Endothelial cell (in vitro differentiated cells): ENCODE results near the gene UMOD. TPM values are rescaled to one million over a fixed set of nuclear protein-coding genes. Genes with fewer than 3 reads are reported as not detected.

ENCODE experiments used
- DNase-seq: peaks from one replicate; pipeline ENCODE4 v3.0.0; 2021; ENCODE audit warnings: low spot score
- H3K27ac Mint-ChIP-seq: one replicate; pipeline ENCODE4 v1.8.0; 2021; ENCODE audit warnings: mixed read lengths, inconsistent platforms; ENCODE audit not compliant: unreplicated experiment
- H3K27me3 Mint-ChIP-seq: one replicate; pipeline ENCODE4 v1.8.0; 2021; ENCODE audit warnings: mild to moderate bottlenecking, moderate library complexity, mixed read lengths, inconsistent platforms; ENCODE audit not compliant: unreplicated experiment
- H3K36me3 Mint-ChIP-seq: one replicate; pipeline ENCODE4 v1.8.0; 2021; ENCODE audit warnings: mild to moderate bottlenecking, low read depth, mixed read lengths, inconsistent platforms; ENCODE audit not compliant: unreplicated experiment
- H3K4me1 Mint-ChIP-seq: one replicate; pipeline ENCODE4 v1.8.0; 2021; ENCODE audit warnings: mild to moderate bottlenecking, mixed read lengths, inconsistent platforms; ENCODE audit not compliant: unreplicated experiment
- H3K4me3 Mint-ChIP-seq: one replicate; pipeline ENCODE4 v1.8.0; 2021; ENCODE audit warnings: mild to moderate bottlenecking, mixed read lengths, inconsistent platforms; ENCODE audit not compliant: unreplicated experiment
- H3K9me3 Mint-ChIP-seq: one replicate; pipeline ENCODE4 v1.8.0; 2021; ENCODE audit warnings: mixed read lengths, inconsistent platforms; ENCODE audit not compliant: unreplicated experiment
- CTCF ChIP-seq: fragments of 200-600 bp; sonication (generic); IDR thresholded peaks from one replicate; pipeline ENCODE4 v1.5.0; 2021; ENCODE audit warnings: antibody characterized with exemption; ENCODE audit not compliant: unreplicated experiment
- long read RNA-seq: library from polyadenylated mRNA; unstranded; transcript quantifications from one replicate; pipeline ENCODE4 v2.0.0, GENCODE V29; 2020; ENCODE audit not compliant: unreplicated experiment
- total RNA-seq: library from RNA; stranded (reverse); fragmentation: NEBNext Ultra II Directional; extraction: Animal tissue kit (Norgen Biotek cat#: 25700); gene quantifications from one replicate; pipeline ENCODE4 v1.2.1, GENCODE V29; 2021; ENCODE audit not compliant: unreplicated experiment

UMOD gene
- total RNA-seq: not detected
- long read RNA-seq: 0 reads

- no peak within 1 kb of the TSS for H3K27ac Mint-ChIP-seq
- no peak for TF ChIP-seq CTCF
- H3K4me3 Mint-ChIP-seq: no peak within 1 kb of the TSS
- peaks cover 6% of the 10 kb centered on the region for H3K36me3 Mint-ChIP-seq
- no peaks in the 10 kb centered on the region for H3K9me3 Mint-ChIP-seq
- DNase-seq: no peak
- H3K4me1 Mint-ChIP-seq: peaks cover 7% of the 10 kb centered on the region
- no peaks in the 10 kb centered on the region for H3K27me3 Mint-ChIP-seq
Observed at GRCh38 chr16:20352615-20353014, at the start of gene UMOD. TSS of gene UMOD (minus strand) at chr16:20352715. CDS start at chr16:20350737, 1,978 bp downstream.

GRCh38 chr16:20401475-20402016 is 49.0 kb upstream of the UMOD start:
- no peak overlapping the region for H3K4me3 Mint-ChIP-seq
- no peak for DNase-seq
- TF ChIP-seq CTCF: no peak

GRCh38 chr16:20401066-20401465 is 48.6 kb upstream of the UMOD start:
- no peak overlapping the region for H3K27ac Mint-ChIP-seq

More at GRCh38 chr16:20401475-20402016, 49.0 kb upstream of the UMOD start:
- H3K36me3 Mint-ChIP-seq: no peaks in the 10 kb centered on the region
- no peak overlapping the region for H3K27ac Mint-ChIP-seq
- no peaks in the 10 kb centered on the region for H3K27me3 Mint-ChIP-seq
- no peaks in the 10 kb centered on the region for H3K4me1 Mint-ChIP-seq
- no peaks in the 10 kb centered on the region for H3K9me3 Mint-ChIP-seq

GRCh38 chr16:20399185-20399584 is 46.7 kb upstream of the UMOD start:
- TF ChIP-seq CTCF: no peak
- Mint-ChIP-seq H3K36me3 (no peaks in the 10 kb centered on the region), H3K27ac (no peak overlapping the region), H3K27me3 (no peaks in the 10 kb centered on the region), H3K4me3 (no peak overlapping the region), H3K4me1 (no peaks in the 10 kb centered on the region), H3K9me3 (no peaks in the 10 kb centered on the region)
- no peak for DNase-seq

More at GRCh38 chr16:20401066-20401465, 48.6 kb upstream of the UMOD start:
- Mint-ChIP-seq H3K4me1 (no peaks in the 10 kb centered on the region), H3K27me3 (no peaks in the 10 kb centered on the region), H3K36me3 (no peaks in the 10 kb centered on the region), H3K4me3 (no peak overlapping the region), H3K9me3 (no peaks in the 10 kb centered on the region)
- DNase-seq: no peak
- no peak for TF ChIP-seq CTCF

GRCh38 chr16:20398603-20399002 is 46.1 kb upstream of the UMOD start:
- Mint-ChIP-seq H3K27me3 (no peaks in the 10 kb centered on the region), H3K4me3 (no peak overlapping the region), H3K36me3 (no peaks in the 10 kb centered on the region), H3K4me1 (no peaks in the 10 kb centered on the region), H3K27ac (no peak overlapping the region), H3K9me3 (no peaks in the 10 kb centered on the region)
- no peak for TF ChIP-seq CTCF
- no peak for DNase-seq
